Keratinocyte (primary cell): Measurements from ENCODE around the gene ADAT2. TPM values are rescaled to one million over a fixed set of nuclear protein-coding genes. Genes with fewer than 3 reads are reported as not detected.
A peak's percentile ranks its signal among the peaks of the same experiment; 100 is the strongest.

Source experiments
- DNase-seq: peaks from one replicate; pipeline ENCODE4 v3.0.0-alpha.2; 2011; ENCODE audit warnings: low read depth, missing footprints, low spot score
- FAIRE-seq: peaks from 2 replicates; lab custom pipeline; 2011; peaks lifted over from hg19 to GRCh38; lab: Jason Lieb, UNC
- H2AFZ ChIP-seq: 2 replicates; pipeline ENCODE4 v1.6.0; 2012; ENCODE audit warnings: low read length, control low read depth, inconsistent platforms; ENCODE audit not compliant: control insufficient read depth
- H3K27ac ChIP-seq: 2 replicates; pipeline ENCODE4 v1.5.1; 2011; ENCODE audit warnings: low read length; ENCODE audit not compliant: control insufficient read depth, insufficient read depth
- H3K27me3 ChIP-seq: 3 replicates; pipeline ENCODE4 v1.6.0; 2011; ENCODE audit warnings: low read length; ENCODE audit not compliant: control insufficient read depth, insufficient read depth; ENCODE audit errors: extremely low read depth
- H3K36me3 ChIP-seq, 2 experiments: 2 replicates in 1 of 2; 3 replicates in 1 of 2; pipeline ENCODE4 v1.5.1; 2011; ENCODE audit warnings: low read length in 2 of 2, mild to moderate bottlenecking in 1 of 2; ENCODE audit not compliant: control insufficient read depth in 2 of 2, insufficient read depth in 2 of 2; ENCODE audit errors: extremely low read depth in 1 of 2
- H3K4me1 ChIP-seq: 3 replicates; pipeline ENCODE4 v1.5.1; 2011; ENCODE audit warnings: low read length; ENCODE audit not compliant: control insufficient read depth, insufficient read depth; ENCODE audit errors: extremely low read depth
- H3K4me2 ChIP-seq: 3 replicates; pipeline ENCODE4 v1.6.0; 2011; ENCODE audit warnings: low read depth, low read length; ENCODE audit not compliant: control insufficient read depth, insufficient read depth; ENCODE audit errors: extremely low read depth
- H3K4me3 ChIP-seq, 3 experiments: fragments of 200-600 bp in 1 of 3; sonication (generic) in 1 of 3; 2 replicates in 2 of 3; 3 replicates in 1 of 3; pipeline ENCODE4 v1.5.1; 2011 to 2016; ENCODE audit warnings: low read length in 3 of 3, mild to moderate bottlenecking in 3 of 3, control low read depth in 2 of 3, inconsistent platforms in 1 of 3, low read depth in 1 of 3, mixed read lengths in 1 of 3, mixed run types in 1 of 3, moderate library complexity in 1 of 3; ENCODE audit not compliant: control insufficient read depth in 2 of 3, insufficient read depth in 2 of 3; ENCODE audit errors: extremely low read depth in 1 of 3
- H3K79me2 ChIP-seq: 2 replicates; pipeline ENCODE4 v1.6.0; 2012; ENCODE audit warnings: low read length; ENCODE audit not compliant: control insufficient read depth, insufficient read depth
- H3K9ac ChIP-seq: 3 replicates; pipeline ENCODE4 v1.6.0; 2011; ENCODE audit warnings: low read length; ENCODE audit not compliant: control insufficient read depth, insufficient read depth; ENCODE audit errors: extremely low read depth
- H3K9me1 ChIP-seq: 3 replicates; pipeline ENCODE4 v1.6.0; 2011; ENCODE audit warnings: low read length; ENCODE audit not compliant: control insufficient read depth, insufficient read depth; ENCODE audit errors: extremely low read depth
- H3K9me3 ChIP-seq: 2 replicates; pipeline ENCODE4 v1.5.1; 2012; ENCODE audit warnings: low read depth, low read length; ENCODE audit not compliant: control insufficient read depth
- H4K20me1 ChIP-seq: 3 replicates; pipeline ENCODE4 v1.6.0; 2011; ENCODE audit warnings: low read length; ENCODE audit not compliant: control insufficient read depth, insufficient read depth; ENCODE audit errors: extremely low read depth
- EZH2 ChIP-seq: IDR thresholded peaks from one replicate; pipeline ENCODE4 v1.6.1; 2012; ENCODE audit warnings: inconsistent platforms, mild to moderate bottlenecking, low read length, moderate library complexity
- dilution Hi-C: fragments of 300-500 bp; cut with MboI; formaldehyde crosslinking; loops from one replicate; pipeline ENCODE4 v1.7.0; 2020; ENCODE audit warnings: low sequenced_read_pairs; ENCODE audit not compliant: extremely low pct_ligation_motif_present
- polyA plus RNA-seq, 5 experiments: library from polyadenylated mRNA; depleted of rRNA in 3 of 5; stranded (reverse) in 3 of 5; stranded (forward) in 1 of 5; unstranded in 1 of 5; fragments of >200 nt; gene quantifications; 1 replicate in 1 of 5; 2 replicates in 3 of 5; 3 replicates in 1 of 5; pipeline versions ENCODE4 v1.2.1 to v1.2.3, GENCODE V29; 2011 to 2012; ENCODE audit warnings: missing spikeins in 2 of 5, low read depth in 1 of 5, low replicate concordance in 1 of 5
- TF ChIP-seq, protein P1 (sequence below), 3 experiments: IDR thresholded peaks in 1 of 3; conservative IDR thresholded peaks in 1 of 3; optimal IDR thresholded peaks in 1 of 3; 2 replicates in 2 of 3; 3 replicates in 1 of 3; pipeline versions ENCODE3 to v1.5.1; 2011; ENCODE audit warnings: low read length in 3 of 3, mild to moderate bottlenecking in 3 of 3, moderate library complexity in 2 of 3, control low read depth in 1 of 3, inconsistent platforms in 1 of 3; ENCODE audit not compliant: insufficient read depth in 2 of 3; ENCODE audit errors: extremely low read depth in 1 of 3

Gene ADAT2
- polyA plus RNA-seq, 1 donor (not counting 4 experiments of a cell fraction or from before 2014, with no cell fraction given), result 23.1 TPM

DNA sequence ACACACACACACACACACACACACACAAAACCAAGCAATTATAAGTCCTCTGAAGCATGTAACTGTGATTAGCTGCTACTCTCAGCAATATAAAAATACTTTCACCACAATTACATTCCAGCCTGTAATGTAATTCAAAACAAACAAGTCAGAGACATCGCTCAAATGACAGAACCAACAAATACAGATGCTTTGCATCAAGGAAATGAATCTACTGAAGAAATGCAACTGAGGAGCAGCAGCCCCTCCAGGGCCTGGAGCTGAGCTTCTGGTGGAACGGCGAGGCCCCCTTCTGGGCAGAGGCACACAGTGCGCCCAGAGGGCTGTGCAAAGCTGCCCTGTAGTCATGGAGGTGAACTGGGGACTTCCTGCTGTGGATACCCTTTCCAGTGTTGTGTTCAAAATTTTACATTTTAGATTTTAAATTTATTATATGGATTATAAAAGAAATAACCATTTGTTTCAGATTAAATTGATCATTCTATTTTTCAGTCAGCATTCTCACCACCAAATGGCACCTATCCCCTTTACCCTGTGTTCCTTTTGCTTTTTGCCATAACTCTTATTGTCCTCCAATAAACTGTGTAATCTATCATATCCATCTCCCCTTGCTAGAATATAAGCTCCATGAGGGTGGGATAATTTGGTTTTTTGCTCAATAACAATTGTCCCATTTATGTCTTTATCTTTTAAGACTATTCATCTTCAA is 23.2 kb downstream of the ADAT2 start:
- dilution Hi-C loops, result no loop called here
- no peak for DNase-seq
- no peak overlapping the region for H3K27ac ChIP-seq
- H3K4me3 ChIP-seq, result no peak overlapping the region
- H3K79me2 ChIP-seq, result no peaks in the 10 kb centered on the region
- peaks cover 5 to 8% of the 10 kb centered on the region in 2 experiments for H3K36me3 ChIP-seq
- H3K4me1 ChIP-seq, result peaks cover under 1% of the 10 kb centered on the region
- no peak overlapping the region for H2AFZ ChIP-seq
- no peaks in the 10 kb centered on the region for H3K9me1 ChIP-seq
- no peaks in the 10 kb centered on the region for H3K27me3 ChIP-seq
- H3K9ac ChIP-seq, result no peak overlapping the region
- no peak overlapping the region for H3K4me2 ChIP-seq
- H3K9me3 ChIP-seq, result no peaks in the 10 kb centered on the region
- TF ChIP-seq, protein P1, sequence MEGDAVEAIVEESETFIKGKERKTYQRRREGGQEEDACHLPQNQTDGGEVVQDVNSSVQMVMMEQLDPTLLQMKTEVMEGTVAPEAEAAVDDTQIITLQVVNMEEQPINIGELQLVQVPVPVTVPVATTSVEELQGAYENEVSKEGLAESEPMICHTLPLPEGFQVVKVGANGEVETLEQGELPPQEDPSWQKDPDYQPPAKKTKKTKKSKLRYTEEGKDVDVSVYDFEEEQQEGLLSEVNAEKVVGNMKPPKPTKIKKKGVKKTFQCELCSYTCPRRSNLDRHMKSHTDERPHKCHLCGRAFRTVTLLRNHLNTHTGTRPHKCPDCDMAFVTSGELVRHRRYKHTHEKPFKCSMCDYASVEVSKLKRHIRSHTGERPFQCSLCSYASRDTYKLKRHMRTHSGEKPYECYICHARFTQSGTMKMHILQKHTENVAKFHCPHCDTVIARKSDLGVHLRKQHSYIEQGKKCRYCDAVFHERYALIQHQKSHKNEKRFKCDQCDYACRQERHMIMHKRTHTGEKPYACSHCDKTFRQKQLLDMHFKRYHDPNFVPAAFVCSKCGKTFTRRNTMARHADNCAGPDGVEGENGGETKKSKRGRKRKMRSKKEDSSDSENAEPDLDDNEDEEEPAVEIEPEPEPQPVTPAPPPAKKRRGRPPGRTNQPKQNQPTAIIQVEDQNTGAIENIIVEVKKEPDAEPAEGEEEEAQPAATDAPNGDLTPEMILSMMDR (optimal IDR thresholded peaks at IDR 0.05 in 1 of 3, IDR thresholded peaks at IDR 0.05 in 1 of 3, conservative IDR thresholded peaks at IDR 0.05 in 1 of 3; ENCODE audit: extremely low read depth in 1 of 3, insufficient read depth in 2 of 3, low read length in 3 of 3), result peak; percentile 96 to 99 (median 99)
- TF ChIP-seq EZH2, result no peak
- H4K20me1 ChIP-seq, result no peaks in the 10 kb centered on the region
- peak; percentile 52 for FAIRE-seq

DNA sequence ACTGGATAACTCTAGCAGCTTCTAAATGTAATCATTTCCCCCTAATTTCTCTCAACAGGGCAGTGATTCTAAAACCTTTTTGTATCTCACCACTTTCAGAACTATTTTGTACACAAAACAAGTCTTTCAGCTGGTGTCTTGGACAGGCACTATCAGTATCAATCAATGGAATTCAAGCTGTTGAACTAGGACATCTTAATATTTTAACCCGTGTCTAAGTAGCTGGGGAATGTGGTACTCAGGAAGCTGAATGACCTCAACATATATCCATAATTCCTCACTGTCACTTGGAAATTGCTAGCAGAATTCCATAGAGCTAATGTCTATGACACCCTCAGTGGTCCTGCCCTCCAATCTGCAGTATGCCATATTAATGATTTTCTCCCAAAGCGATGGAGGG is 24.5 kb downstream of the ADAT2 start:
- Histone ChIP-seq H3K4me1 (peaks cover 3% of the 10 kb centered on the region), H3K9me3 (no peaks in the 10 kb centered on the region), H4K20me1 (no peaks in the 10 kb centered on the region), H3K27ac (no peak overlapping the region), H3K79me2 (no peaks in the 10 kb centered on the region), H3K4me2 (no peak overlapping the region), H3K9me1 (no peaks in the 10 kb centered on the region), H3K9ac (no peak overlapping the region), H3K27me3 (no peaks in the 10 kb centered on the region), H2AFZ (no peak overlapping the region), H3K36me3 (peaks cover 3 to 8% of the 10 kb centered on the region in 2 experiments), H3K4me3 (no peak overlapping the region)
- TF ChIP-seq, protein P1 (optimal IDR thresholded peaks at IDR 0.05 in 1 of 3, IDR thresholded peaks at IDR 0.05 in 1 of 3, conservative IDR thresholded peaks at IDR 0.05 in 1 of 3; ENCODE audit: extremely low read depth in 1 of 3, insufficient read depth in 2 of 3, low read length in 3 of 3), result no peak
- no peak for TF ChIP-seq EZH2
- FAIRE-seq (no peak), DNase-seq (no peak)
- dilution Hi-C loops, result no loop called here
